GM19468 (cell line): ENCODE results near the gene VPS26C.

Experiments
- ATAC-seq: cut with Tn5 transposase; IDR thresholded peaks from one replicate; pipeline ENCODE4 v1.9.1; 2021; ENCODE audit warnings: mild to moderate bottlenecking, moderate library complexity, moderate number of reproducible peaks; ENCODE audit not compliant: unreplicated experiment; ENCODE audit errors: extremely low read depth

VPS26C gene

GRCh38 chr21:37266515-37267221 lies 466 bp downstream of the VPS26C start:
- no peak for ATAC-seq

GRCh38 chr21:37264808-37265207 lies 2.3 kb downstream of the VPS26C start:
- ATAC-seq: no peak

- no peak for ATAC-seq
These were observed 3.1 kb downstream of the VPS26C start for GRCh38 chr21:37263827-37264600.

GRCh38 chr21:37259426-37259825 lies 7.7 kb downstream of the VPS26C start:
- ATAC-seq: no peak

- ATAC-seq: no peak
These were observed 8.9 kb downstream of the VPS26C start for GRCh38 chr21:37257967-37258877.

- ATAC-seq: peak; percentile 44
These were observed 9.6 kb downstream of the VPS26C start for GRCh38 chr21:37257511-37257966.

- ATAC-seq: no peak
These were observed 13.1 kb downstream of the VPS26C start for GRCh38 chr21:37253991-37254390.

- ATAC-seq: no peak
These were observed 15.9 kb downstream of the VPS26C start for GRCh38 chr21:37251294-37251634.

- ATAC-seq: no peak
These were observed 17.8 kb downstream of the VPS26C start for GRCh38 chr21:37249112-37249904.

GRCh38 chr21:37248298-37248697 lies 18.8 kb downstream of the VPS26C start:
- no peak for ATAC-seq

- no peak for ATAC-seq
These were observed 22.0 kb downstream of the VPS26C start for GRCh38 chr21:37245151-37245550.

GRCh38 chr21:37244501-37245095 lies 22.5 kb downstream of the VPS26C start:
- ATAC-seq: no peak

GRCh38 chr21:37243961-37244360 lies 23.2 kb downstream of the VPS26C start:
- ATAC-seq: no peak

- ATAC-seq: no peak
These were observed 25.7 kb downstream of the VPS26C start for GRCh38 chr21:37241426-37241825.

- ATAC-seq: no peak
These were observed 26.2 kb downstream of the VPS26C start for GRCh38 chr21:37240978-37241377.

- ATAC-seq: no peak
These were observed 29.4 kb downstream of the VPS26C start for GRCh38 chr21:37237764-37238163.

GRCh38 chr21:37237346-37237745 lies 29.8 kb downstream of the VPS26C start:
- ATAC-seq: no peak

- no peak for ATAC-seq
These were observed 33.5 kb downstream of the VPS26C start for GRCh38 chr21:37233551-37234146.
